Fibroblast of skin of right biceps (primary cell): Measurements from ENCODE around the gene ASB13.

Experiments
- DNase-seq: peaks from one replicate; pipeline ENCODE4 v3.0.0-alpha.2; 2013

Gene ASB13, protein sequence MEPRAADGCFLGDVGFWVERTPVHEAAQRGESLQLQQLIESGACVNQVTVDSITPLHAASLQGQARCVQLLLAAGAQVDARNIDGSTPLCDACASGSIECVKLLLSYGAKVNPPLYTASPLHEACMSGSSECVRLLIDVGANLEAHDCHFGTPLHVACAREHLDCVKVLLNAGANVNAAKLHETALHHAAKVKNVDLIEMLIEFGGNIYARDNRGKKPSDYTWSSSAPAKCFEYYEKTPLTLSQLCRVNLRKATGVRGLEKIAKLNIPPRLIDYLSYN

DNA sequence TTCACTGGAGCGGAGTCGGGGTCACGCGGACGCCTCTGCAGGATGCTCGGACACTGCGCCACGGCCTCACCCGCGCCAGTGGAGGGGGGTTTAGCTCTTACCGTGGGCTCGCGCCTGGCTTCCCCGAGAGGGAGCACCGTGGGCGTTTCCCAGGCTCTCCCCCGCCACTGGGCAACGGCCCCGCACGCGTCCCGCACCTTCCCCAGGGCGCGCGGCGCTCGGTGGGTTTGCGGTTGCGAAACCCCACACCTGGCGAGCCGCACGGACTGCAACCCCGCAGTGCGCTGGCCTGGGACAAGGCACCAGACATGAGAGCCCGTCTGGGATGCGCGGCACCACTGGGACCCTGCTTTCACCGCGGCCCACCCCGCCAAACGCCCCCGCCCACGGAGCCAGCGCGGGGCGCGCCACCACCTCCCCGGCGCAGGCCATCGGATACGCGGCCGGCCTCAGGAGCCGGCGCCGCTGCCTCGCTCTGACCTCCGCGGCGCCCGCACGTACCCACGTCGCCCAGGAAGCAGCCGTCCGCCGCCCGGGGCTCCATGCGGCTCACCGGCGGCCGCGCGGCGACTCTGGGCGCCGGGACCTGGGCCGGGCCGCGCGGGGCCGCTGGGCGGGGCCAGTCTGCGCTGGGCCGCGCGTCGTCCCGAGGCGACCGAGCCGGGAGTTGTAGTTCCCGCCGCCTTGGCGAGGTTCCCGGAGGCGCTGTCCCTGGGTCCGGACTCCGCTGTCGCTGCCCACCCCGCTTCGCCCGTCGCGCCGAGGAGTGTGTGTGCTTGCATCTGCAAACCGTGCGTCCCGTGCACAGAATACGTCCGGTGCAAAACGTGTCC is at the start of gene ASB13:
Gene ASB13, minus strand, starts transcription at position 588 of the 833 bp plus-strand sequence. Its CDS starts 44 bp downstream, at position 544.
- peak; percentile 60 for DNase-seq

GRCh38 chr10:5711642-5712041 is 45.2 kb upstream of the ASB13 start:
- DNase-seq, result no peak

- no peak for DNase-seq
Observed at GRCh38 chr10:5710859-5711258, 44.5 kb upstream of the ASB13 start.

- DNase-seq, result no peak
Observed at GRCh38 chr10:5709865-5710264, 43.5 kb upstream of the ASB13 start.

DNA sequence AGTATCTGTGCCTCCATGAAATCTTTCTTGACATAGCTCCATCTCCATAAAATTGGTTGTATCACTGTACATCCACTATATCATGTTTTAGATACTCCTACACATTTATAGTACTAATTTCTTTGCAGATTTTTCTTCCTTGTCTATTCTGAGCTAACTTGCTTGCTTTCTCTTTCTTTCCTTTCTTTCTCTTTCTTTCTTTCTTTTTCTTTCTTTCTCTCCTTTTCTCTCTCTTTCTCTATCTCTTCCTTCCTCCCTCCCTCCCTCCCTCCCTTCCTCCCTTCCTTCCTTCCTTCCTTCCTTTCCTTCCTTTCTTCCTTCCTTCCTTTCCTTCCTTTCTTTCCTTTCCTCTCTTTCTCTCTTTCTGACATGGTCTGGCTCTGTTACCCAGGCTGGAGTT is 42.0 kb upstream of the ASB13 start:
- no peak for DNase-seq

DNA sequence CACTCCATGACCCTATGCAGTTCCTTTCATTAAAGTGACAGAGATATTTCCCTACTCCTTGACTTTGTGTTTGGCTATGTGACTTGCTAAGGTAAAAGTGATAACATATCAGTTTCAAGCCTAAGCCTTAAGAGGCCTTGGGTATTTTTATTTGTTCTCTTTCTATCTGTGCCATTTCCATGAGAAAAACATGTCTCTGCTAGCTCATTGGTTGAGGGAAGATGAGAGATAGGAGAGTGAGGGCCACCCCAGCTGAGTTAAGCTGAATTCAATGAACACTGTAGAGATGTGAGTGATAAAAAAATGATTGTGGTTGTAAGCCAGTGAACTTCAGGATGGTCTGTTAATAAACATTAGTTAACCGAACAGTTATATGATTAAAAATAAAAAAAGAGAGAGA is 31.7 kb upstream of the ASB13 start:
- no peak for DNase-seq

DNA sequence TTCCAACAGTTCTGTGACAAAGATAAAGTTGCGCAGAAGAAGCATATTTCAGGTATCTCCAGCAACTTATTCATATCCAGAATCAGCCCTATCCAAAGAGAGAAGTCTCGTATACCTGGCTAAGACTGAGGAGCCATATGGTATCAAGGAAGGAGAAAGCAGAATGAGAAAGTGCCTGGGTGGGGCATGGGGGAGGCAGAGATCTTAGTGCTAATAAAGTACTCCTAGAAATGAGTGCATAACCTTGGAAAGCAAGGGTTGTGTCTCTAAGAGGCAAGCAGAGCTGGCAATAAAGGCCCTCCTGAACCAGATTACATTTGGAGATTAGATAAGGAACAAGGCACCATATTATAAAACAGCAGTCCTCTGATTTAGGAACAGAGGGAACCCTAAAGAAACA is 30.9 kb upstream of the ASB13 start:
- no peak for DNase-seq

GRCh38 chr10:5694573-5694972 is 28.2 kb upstream of the ASB13 start:
- DNase-seq, result no peak

- DNase-seq, result peak; percentile 39
Observed at GRCh38 chr10:5692461-5693358, 26.3 kb upstream of the ASB13 start.

GRCh38 chr10:5691786-5692185 is 25.4 kb upstream of the ASB13 start:
- no peak for DNase-seq

GRCh38 chr10:5688587-5688986 is 22.2 kb upstream of the ASB13 start:
- no peak for DNase-seq

DNA sequence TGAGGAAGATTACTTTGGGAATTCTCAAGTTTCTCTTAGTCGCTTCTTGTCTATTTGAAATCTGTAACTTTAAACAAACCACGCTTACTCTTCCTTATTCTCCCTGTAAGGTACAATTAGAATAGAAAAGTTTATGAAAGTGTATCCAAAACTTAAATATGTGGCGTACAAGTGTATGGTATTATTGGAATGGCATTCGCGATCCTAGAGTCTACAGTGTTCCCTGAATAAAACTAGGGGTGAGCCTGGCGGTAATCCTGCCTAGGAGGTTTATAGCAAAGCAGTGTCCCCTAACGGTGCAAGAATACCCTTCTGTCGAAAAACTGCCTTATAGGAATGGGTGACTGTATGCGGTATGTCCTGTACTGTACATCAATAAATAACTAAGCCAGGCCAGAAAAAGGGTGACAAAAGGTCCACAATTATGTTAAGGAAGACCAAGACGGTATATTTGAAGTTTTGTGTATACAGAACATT is 19.4 kb upstream of the ASB13 start:
- no peak for DNase-seq

- DNase-seq, result peak; percentile 74
Observed at GRCh38 chr10:5684971-5685763, 18.8 kb upstream of the ASB13 start.

GRCh38 chr10:5684318-5684970 is 18.0 kb upstream of the ASB13 start, which contains the start of gene TASOR2:
Gene TASOR2, plus strand, starts transcription at chr10:5684838. Its CDS starts 35,805 bp downstream, at chr10:5720643.
- DNase-seq, result peak; percentile 98

GRCh38 chr10:5683065-5683464 is 16.7 kb upstream of the ASB13 start:
- no peak for DNase-seq

GRCh38 chr10:5681930-5682329 is 15.5 kb upstream of the ASB13 start:
- DNase-seq, result no peak

- peak; percentile 33 for DNase-seq
Observed at GRCh38 chr10:5679606-5680005, 13.2 kb upstream of the ASB13 start.

- DNase-seq, result no peak
Observed at GRCh38 chr10:5679037-5679435, 12.6 kb upstream of the ASB13 start.

GRCh38 chr10:5678397-5679036 is 12.1 kb upstream of the ASB13 start:
- DNase-seq, result no peak

- no peak for DNase-seq
Observed at GRCh38 chr10:5670662-5671375, 4.4 kb upstream of the ASB13 start.
